K562 (cell line): ENCODE results near the gene DNAAF1. TPM values are rescaled to one million over a fixed set of nuclear protein-coding genes. Genes with fewer than 3 reads are reported as not detected.

Experiments used
- BRD4 ChIP-seq: fragments of 200-600 bp; sonication (generic); IDR thresholded peaks from 2 replicates; pipeline ENCODE4 v1.6.1; 2017; ENCODE audit warnings: inconsistent platforms
- C11orf30 ChIP-seq: fragments of 450-650 bp; IDR thresholded peaks from 2 replicates; pipeline ENCODE4 v1.6.1; 2016; ENCODE audit warnings: low read depth, mild to moderate bottlenecking
- CBFA2T2 ChIP-seq: fragments of 450-650 bp; conservative IDR thresholded peaks from 2 replicates; pipeline ENCODE4 v1.6.1; 2017; ENCODE audit warnings: mild to moderate bottlenecking
- CHD1 ChIP-seq: fragments of 200-600 bp; sonication (generic); IDR thresholded peaks from one replicate; pipeline ENCODE4 v1.6.1; 2012; ENCODE audit warnings: mild to moderate bottlenecking, moderate library complexity, low read length, inconsistent platforms
- ESRRB ChIP-seq: fragments of 250-450 bp; sonication (Bioruptor Pico); IDR thresholded peaks from 2 replicates; pipeline ENCODE4 v1.5.0; 2020; ENCODE audit warnings: mild to moderate bottlenecking, moderate library complexity, borderline replicate concordance
- FIP1L1 ChIP-seq: fragments of 200-400 bp; formaldehyde crosslinking; IDR thresholded peaks from 2 replicates; pipeline ENCODE4 v1.6.1; 2018; ENCODE audit warnings: mild to moderate bottlenecking, low read depth, low read length; ENCODE audit not compliant: poor library complexity, severe bottlenecking
- GABPB1 ChIP-seq: sonication (generic); formaldehyde crosslinking; IDR thresholded peaks from 2 replicates; pipeline ENCODE4 v1.8.0; 2022; ENCODE audit warnings: mild to moderate bottlenecking, missing genetic modification reagents
- GABPB2 ChIP-seq: fragments of 250-450 bp; sonication (Bioruptor Pico); conservative IDR thresholded peaks from 2 replicates; pipeline ENCODE4 v1.5.1; 2021; ENCODE audit warnings: mild to moderate bottlenecking
- HMG20B ChIP-seq: fragments of 250-450 bp; sonication (Bioruptor Pico); IDR thresholded peaks from 2 replicates; pipeline ENCODE4 v1.5.0; 2021; ENCODE audit warnings: mild to moderate bottlenecking
- JUND ChIP-seq, 2 experiments: IDR thresholded peaks; 2 replicates in 1 of 2; 3 replicates in 1 of 2; pipeline ENCODE4 v1.6.1; 2011; ENCODE audit warnings: borderline replicate concordance in 2 of 2, low read depth in 2 of 2, low read length in 2 of 2, improper control_type of control experiment in 1 of 2, missing biosample characterization in 1 of 2, missing genetic modification characterization in 1 of 2, missing genetic modification reagents in 1 of 2
- MYC ChIP-seq, 2 experiments: fragments of 250-450 bp in 1 of 2; sonication (Bioruptor Pico) in 1 of 2; IDR thresholded peaks; 2 replicates each; pipeline versions ENCODE4 v1.5.1 to v1.6.1; 2012 to 2021; ENCODE audit warnings: low read depth in 2 of 2, borderline replicate concordance in 1 of 2, improper control_type of control experiment in 1 of 2, low read length in 1 of 2, mild to moderate bottlenecking in 1 of 2, moderate library complexity in 1 of 2
- NEUROD1 ChIP-seq: fragments of 150-350 bp; IDR thresholded peaks from 2 replicates; pipeline ENCODE4 v1.6.1; 2014; ENCODE audit warnings: borderline replicate concordance, low read length, low read depth; ENCODE audit not compliant: partially characterized antibody
- NRF1 ChIP-seq, 2 experiments: fragments of 450-650 bp; IDR thresholded peaks in 1 of 2; conservative IDR thresholded peaks in 1 of 2; 2 replicates each; pipeline ENCODE4 v1.6.1; 2014; ENCODE audit warnings: mild to moderate bottlenecking in 2 of 2
- POLR2B ChIP-seq: fragments of 450-650 bp; IDR thresholded peaks from 2 replicates; pipeline ENCODE4 v1.6.1; 2018; ENCODE audit warnings: low read depth; ENCODE audit not compliant: partially characterized antibody
- RBM14 ChIP-seq: fragments of 200-400 bp; formaldehyde crosslinking; IDR thresholded peaks from 2 replicates; pipeline ENCODE4 v1.6.1; 2018; ENCODE audit warnings: low read depth, mild to moderate bottlenecking, low read length, moderate library complexity, borderline replicate concordance; ENCODE audit not compliant: insufficient read depth
- SMARCA4 ChIP-seq: fragments of 450-650 bp; IDR thresholded peaks from 2 replicates; pipeline ENCODE4 v1.6.1; 2016
- SNIP1 ChIP-seq: fragments of 450-650 bp; IDR thresholded peaks from 2 replicates; pipeline ENCODE4 v1.7.1; 2017; ENCODE audit warnings: low read depth, mild to moderate bottlenecking
- ZFP30 ChIP-seq: fragments of 250-450 bp; sonication (Bioruptor Pico); IDR thresholded peaks from 2 replicates; pipeline ENCODE4 v1.8.0; 2022; ENCODE audit warnings: moderate library complexity, mild to moderate bottlenecking, inconsistent platforms, borderline replicate concordance
- ZNF311 ChIP-seq: fragments of 250-450 bp; sonication (Bioruptor Pico); IDR thresholded peaks from 2 replicates; pipeline ENCODE4 v1.4.0; 2020; ENCODE audit warnings: mild to moderate bottlenecking, moderate library complexity
- polyA plus RNA-seq, 8 experiments: library from polyadenylated mRNA; depleted of rRNA in 4 of 8; stranded (reverse) in 5 of 8; unstranded in 3 of 8; fragments of >200 nt; fragmentation: Nextera tagmentation in 2 of 8; fragmentation: Illumina TruSeq in 1 of 8; extraction: Ambion mirVana in 2 of 8; extraction: Trizol in 1 of 8; gene quantifications; 2 replicates each; pipeline versions ENCODE4 v1.2.1 to v1.2.3, GENCODE V29; 2011 to 2014; ENCODE audit warnings: inconsistent platforms in 1 of 8, missing spikeins in 1 of 8
- total RNA-seq, 7 experiments: library from RNA; depleted of rRNA in 6 of 7; stranded (reverse); fragments of >200 nt in 6 of 7; fragmentation: Illumina TruSeq in 2 of 7; extraction: Trizol in 2 of 7; gene quantifications; 2 replicates each; pipeline versions ENCODE4 v1.2.1 to v1.2.3, GENCODE V29; 2011 to 2021; ENCODE audit warnings: low replicate concordance in 1 of 7
- TF ChIP-seq, protein P1 (sequence below), 2 experiments: fragments of 450-650 bp; IDR thresholded peaks; 2 replicates each; pipeline ENCODE4 v1.6.1; 2018; ENCODE audit warnings: mild to moderate bottlenecking in 2 of 2, low read depth in 1 of 2; ENCODE audit not compliant: partially characterized antibody in 2 of 2
- TF ChIP-seq, protein P2 (sequence below): fragments of 450-650 bp; formaldehyde crosslinking; IDR thresholded peaks from 2 replicates; pipeline ENCODE4 v1.4.0; 2022; ENCODE audit warnings: mild to moderate bottlenecking, moderate library complexity
- TF ChIP-seq, protein P3 (sequence below): fragments of 250-450 bp; sonication (Bioruptor Pico); IDR thresholded peaks from 2 replicates; pipeline ENCODE4 v1.6.1; 2021; ENCODE audit warnings: mild to moderate bottlenecking
- TF ChIP-seq, protein P4 (sequence below): IDR thresholded peaks from 2 replicates; pipeline ENCODE4 v1.6.1; 2011; ENCODE audit not compliant: insufficient read length; ENCODE audit errors: extremely low read depth

Gene DNAAF1
- total and polyA plus RNA-seq, 9 of the 15 experiments (the other 6 are each of a cell fraction or from before 2014, with no cell fraction given), result 0.01 TPM; not detected in 8

DNA sequence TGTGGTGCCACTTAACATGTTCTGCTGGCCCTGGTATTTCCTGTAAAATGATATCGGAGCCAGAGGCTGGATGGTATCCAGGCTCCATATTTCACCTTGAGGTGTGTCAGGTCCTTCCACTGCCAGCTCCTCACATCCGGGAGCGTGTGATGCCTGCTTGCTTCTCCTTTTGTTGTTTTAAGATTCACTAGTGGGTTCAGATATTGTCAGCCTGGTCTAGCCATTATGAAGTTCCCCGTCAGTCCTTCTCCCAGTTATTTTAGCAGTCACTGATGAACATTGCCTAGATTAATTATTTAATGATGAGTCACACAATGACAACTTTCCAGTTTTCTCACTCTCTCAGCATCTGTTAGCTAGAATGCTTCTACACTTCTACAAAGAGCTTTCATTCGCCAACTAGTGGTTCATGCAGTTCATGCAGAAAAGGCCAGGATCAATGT, 11.3 kb downstream of the DNAAF1 start (continued):
- TF ChIP-seq, protein P1, sequence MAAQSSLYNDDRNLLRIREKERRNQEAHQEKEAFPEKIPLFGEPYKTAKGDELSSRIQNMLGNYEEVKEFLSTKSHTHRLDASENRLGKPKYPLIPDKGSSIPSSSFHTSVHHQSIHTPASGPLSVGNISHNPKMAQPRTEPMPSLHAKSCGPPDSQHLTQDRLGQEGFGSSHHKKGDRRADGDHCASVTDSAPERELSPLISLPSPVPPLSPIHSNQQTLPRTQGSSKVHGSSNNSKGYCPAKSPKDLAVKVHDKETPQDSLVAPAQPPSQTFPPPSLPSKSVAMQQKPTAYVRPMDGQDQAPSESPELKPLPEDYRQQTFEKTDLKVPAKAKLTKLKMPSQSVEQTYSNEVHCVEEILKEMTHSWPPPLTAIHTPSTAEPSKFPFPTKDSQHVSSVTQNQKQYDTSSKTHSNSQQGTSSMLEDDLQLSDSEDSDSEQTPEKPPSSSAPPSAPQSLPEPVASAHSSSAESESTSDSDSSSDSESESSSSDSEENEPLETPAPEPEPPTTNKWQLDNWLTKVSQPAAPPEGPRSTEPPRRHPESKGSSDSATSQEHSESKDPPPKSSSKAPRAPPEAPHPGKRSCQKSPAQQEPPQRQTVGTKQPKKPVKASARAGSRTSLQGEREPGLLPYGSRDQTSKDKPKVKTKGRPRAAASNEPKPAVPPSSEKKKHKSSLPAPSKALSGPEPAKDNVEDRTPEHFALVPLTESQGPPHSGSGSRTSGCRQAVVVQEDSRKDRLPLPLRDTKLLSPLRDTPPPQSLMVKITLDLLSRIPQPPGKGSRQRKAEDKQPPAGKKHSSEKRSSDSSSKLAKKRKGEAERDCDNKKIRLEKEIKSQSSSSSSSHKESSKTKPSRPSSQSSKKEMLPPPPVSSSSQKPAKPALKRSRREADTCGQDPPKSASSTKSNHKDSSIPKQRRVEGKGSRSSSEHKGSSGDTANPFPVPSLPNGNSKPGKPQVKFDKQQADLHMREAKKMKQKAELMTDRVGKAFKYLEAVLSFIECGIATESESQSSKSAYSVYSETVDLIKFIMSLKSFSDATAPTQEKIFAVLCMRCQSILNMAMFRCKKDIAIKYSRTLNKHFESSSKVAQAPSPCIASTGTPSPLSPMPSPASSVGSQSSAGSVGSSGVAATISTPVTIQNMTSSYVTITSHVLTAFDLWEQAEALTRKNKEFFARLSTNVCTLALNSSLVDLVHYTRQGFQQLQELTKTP (IDR thresholded peaks at IDR 0.05; ENCODE audit: low read depth in 1 of 2, partially characterized antibody in 2 of 2), result no peak
- TF ChIP-seq SNIP1, result no peak
- TF ChIP-seq, protein P2, sequence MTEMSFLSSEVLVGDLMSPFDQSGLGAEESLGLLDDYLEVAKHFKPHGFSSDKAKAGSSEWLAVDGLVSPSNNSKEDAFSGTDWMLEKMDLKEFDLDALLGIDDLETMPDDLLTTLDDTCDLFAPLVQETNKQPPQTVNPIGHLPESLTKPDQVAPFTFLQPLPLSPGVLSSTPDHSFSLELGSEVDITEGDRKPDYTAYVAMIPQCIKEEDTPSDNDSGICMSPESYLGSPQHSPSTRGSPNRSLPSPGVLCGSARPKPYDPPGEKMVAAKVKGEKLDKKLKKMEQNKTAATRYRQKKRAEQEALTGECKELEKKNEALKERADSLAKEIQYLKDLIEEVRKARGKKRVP (CRISPR knock-in tag), result no peak
- TF ChIP-seq ZFP30 (CRISPR knock-in tag), result no peak
- TF ChIP-seq ZNF311 (CRISPR knock-in tag), result no peak
- no peak for TF ChIP-seq FIP1L1
- TF ChIP-seq JUND (IDR thresholded peaks at IDR 0.05; ENCODE audit: borderline replicate concordance, low read depth, low read length), result no peak
- TF ChIP-seq JUND (tag; IDR thresholded peaks at IDR 0.05; ENCODE audit: borderline replicate concordance, low read depth, low read length), result 0 out of 3 replicates have a peak, but pooled peaks have one; percentile 8
- TF ChIP-seq SMARCA4, result no peak
- TF ChIP-seq MYC (IDR thresholded peaks at IDR 0.05; ENCODE audit: low read depth, low read length), result no peak
- no peak for TF ChIP-seq MYC (CRISPR knock-in tag; IDR thresholded peaks at IDR 0.05; ENCODE audit: borderline replicate concordance, low read depth)
- no peak for TF ChIP-seq CBFA2T2
- no peak for TF ChIP-seq HMG20B (CRISPR knock-in tag)
- TF ChIP-seq GABPB2 (CRISPR knock-in tag), result no peak
- no peak for TF ChIP-seq NRF1 (conservative IDR thresholded peaks at IDR 0.05 in 1 of 2, IDR thresholded peaks at IDR 0.05 in 1 of 2)
- TF ChIP-seq C11orf30, result 0 out of 2 replicates have a peak, but pooled peaks have one; percentile 15
- TF ChIP-seq, protein P3, sequence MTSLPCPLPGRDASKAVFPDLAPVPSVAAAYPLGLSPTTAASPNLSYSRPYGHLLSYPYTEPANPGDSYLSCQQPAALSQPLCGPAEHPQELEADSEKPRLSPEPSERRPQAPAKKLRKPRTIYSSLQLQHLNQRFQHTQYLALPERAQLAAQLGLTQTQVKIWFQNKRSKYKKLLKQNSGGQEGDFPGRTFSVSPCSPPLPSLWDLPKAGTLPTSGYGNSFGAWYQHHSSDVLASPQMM (CRISPR knock-in tag), result no peak
- no peak for TF ChIP-seq BRD4
- TF ChIP-seq NEUROD1, result no peak
- no peak for TF ChIP-seq ESRRB
- TF ChIP-seq GABPB1 (CRISPR knock-in tag), result no peak
- TF ChIP-seq, protein P4, sequence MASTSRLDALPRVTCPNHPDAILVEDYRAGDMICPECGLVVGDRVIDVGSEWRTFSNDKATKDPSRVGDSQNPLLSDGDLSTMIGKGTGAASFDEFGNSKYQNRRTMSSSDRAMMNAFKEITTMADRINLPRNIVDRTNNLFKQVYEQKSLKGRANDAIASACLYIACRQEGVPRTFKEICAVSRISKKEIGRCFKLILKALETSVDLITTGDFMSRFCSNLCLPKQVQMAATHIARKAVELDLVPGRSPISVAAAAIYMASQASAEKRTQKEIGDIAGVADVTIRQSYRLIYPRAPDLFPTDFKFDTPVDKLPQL, result no peak
- no peak for TF ChIP-seq POLR2B
- no peak for TF ChIP-seq RBM14
- TF ChIP-seq CHD1, result no peak
